CD4-positive, alpha-beta T cell treated with Interleukin-4 for 1 hour (primary cell): Measurements from ENCODE around the gene NOC4L.
"Not testable (repeated sequence)": the region's sequence is repeated elsewhere in the genome, so short reads cannot be mapped to it uniquely, and the experiment has no call there.

Experiments
- DNase-seq, 2 donors: peaks; one replicate each; pipeline ENCODE4 v3.0.0-alpha.2; 2020 to 2022

NOC4L gene

DNA sequence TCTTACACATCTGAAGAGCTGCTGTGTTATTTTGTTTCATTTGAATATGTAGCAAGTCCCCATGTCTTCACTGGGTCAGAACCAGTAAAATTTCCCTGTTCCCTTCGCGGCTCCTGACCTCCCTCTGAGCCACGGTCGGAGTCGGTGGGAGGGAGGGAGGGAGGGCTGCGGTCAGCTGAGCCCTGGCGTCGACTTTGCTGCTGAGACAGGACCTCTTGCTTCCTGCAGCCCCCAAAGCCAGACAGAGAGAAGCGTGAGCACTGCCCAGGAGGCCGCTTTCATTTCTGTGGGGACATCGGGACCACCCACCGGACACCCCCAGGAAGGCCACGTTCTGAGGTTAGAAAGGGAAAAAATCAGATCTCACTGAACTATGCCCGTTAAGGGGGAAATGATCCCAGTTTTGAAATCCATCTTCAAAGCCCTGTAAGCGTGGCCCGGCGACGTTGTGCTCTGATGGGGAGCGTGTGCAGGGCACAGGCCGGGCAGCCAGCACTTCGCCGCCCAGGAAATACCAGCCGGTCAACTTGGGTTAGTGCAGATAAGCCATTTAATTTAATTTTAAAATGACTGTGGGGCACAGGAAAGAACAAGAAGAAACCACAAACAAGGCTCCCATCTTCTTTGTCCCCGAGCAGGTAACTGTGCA is 42.1 kb downstream of the NOC4L start:
- DNase-seq: no peak

DNA sequence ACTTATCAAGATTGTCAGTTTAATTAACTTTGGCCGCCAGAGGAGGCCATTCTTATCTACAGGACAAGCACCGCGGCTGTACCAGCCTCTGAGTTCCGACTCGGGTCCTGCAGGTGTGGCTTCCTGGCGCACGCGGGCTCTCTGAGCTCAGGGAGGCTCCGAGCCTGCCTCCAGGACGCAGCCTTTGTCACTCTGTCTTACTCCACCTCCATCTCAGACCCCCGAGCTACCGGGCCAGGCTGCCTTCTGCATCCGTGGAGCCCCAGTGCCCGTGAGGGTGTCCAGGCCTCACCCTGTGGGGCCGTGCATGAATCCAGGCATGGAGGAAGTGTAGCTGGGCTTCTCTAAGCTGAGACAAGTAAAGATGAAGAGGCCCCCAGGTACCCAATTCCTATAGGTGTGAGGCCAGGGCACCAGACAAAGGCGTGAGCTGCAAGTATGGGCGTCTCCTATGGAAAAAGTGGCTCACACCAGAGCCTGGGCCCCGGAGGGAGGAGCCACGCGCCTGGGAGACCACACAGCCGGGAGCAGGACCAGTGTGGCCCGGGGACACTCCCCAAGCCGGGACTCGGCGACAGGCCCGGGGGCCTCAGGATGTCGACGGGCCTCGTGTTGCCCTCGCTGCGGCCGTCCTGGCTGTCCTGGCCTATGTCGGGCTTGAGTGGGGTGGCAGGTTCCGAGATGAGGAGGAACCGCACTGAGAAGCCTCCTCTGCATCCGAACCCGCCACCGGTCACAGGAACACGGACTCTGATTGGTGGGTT is 42.8 kb downstream of the NOC4L start:
- peak in 1 of 2 donors; percentile 19 for DNase-seq

DNA sequence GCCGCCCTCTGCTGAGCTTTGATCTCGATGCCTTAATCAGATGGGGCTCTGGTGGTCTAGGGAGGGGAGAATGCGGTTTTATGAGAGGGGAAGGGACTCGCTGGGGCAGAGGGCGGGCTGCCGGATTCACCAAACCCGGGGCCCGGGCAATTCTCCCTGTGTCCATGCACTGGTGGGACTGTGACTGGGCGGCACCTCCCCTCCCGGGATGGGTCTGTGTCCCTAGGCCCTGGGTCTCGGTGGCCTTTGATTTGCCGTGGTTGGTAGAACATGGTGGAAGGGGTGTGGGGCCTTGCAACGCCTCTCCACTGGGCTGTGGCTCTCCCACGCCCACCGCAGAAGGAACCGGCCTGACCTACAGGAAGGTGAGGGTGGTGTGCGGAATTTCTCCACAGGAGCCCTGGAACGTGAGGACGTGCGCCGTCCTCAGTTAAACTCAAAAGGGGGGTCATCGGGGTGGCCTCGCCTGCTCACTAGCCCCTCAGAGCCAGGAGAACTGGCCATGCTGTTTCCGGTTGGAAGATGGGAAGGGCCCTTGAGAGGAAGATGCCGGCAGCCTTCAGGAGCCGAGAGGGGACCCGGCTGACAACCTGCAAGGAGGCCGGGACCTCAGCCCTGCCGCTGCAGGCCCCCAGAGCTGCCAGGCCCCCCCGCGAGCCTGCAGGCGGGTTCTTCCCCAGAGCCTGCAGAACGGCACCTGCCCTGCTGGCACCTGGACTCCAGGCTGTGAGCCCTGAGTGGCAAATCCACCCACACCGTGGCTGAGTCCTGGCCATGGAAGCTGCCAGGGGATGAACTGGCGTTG is 43.6 kb downstream of the NOC4L start:
- no peak for DNase-seq

DNA sequence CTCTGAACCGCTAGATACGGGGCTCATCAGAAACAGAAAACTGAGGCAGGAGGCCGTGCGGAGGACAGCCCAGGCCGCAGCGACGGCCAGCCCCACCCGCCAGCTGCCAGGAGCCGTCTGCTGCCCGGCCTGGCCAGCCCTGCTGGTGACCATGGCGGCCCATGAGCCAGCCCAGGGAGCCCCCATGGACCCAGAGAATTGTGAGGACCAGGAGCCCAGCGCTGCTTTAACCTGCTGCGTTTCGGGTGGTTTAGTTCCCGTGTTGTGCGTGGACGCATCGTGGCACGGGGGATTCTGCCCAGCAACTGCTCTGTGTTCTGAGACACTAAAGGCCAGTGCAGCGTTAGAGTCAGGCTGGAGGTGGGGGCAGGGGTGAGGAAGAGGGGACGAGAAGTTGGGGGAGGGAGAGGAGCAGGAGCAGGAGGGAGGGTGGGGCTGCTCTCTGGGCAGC is 44.2 kb downstream of the NOC4L start:
- no peak for DNase-seq

DNA sequence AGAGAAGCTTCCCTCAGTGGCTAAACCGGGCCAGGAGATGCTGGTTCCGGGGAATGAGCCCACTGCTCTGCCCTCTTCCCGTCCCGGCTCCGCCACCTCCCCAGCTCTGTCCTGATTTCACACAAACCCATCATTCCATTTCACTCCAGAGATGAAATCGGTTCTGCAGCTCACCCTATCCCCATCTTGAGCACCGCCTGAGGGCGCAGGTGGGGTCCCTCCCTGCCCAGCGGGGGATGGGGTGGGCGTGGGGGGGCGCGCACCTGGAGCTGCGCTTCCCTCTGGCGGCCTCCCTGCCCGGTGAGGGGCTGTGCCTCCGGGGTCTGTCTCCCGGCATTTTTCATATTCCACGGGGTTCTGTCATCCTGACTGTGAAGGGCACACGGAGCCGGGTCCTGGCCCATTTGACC is 44.7 kb downstream of the NOC4L start:
- no peak for DNase-seq

DNA sequence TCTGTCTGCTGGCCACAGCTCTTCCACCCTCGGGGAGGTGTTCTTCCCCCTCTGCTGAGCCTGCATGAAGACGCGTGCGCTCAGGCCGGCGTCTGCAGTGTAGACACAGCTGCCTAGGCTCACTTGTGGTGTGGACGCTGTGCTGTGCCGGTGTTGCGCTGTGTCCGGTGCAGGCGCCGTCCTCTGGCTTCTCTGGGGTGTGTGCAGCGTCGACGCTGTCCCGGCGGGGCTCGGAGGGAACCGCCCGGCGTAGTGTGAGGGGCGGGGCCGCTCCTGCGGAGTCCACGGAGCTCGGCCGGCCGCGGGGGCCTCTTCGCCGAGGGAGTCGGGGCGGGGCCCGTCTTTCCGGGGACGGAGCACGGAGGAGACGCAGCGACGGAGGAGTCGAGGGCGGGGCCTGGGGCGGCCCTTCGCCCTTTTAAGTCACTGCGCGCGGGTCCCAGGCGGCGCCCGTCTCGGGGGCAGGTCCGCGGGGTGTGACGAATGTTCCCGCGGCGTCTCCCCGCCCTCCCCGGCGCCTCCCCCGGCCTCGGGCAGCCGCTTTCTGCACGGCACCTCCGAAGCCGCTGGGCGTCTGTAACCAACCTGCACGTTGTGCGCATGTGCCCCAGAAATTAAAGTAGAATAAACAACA is 45.2 kb downstream of the NOC4L start:
- DNase-seq: peak; percentile 95 to 96

DNA sequence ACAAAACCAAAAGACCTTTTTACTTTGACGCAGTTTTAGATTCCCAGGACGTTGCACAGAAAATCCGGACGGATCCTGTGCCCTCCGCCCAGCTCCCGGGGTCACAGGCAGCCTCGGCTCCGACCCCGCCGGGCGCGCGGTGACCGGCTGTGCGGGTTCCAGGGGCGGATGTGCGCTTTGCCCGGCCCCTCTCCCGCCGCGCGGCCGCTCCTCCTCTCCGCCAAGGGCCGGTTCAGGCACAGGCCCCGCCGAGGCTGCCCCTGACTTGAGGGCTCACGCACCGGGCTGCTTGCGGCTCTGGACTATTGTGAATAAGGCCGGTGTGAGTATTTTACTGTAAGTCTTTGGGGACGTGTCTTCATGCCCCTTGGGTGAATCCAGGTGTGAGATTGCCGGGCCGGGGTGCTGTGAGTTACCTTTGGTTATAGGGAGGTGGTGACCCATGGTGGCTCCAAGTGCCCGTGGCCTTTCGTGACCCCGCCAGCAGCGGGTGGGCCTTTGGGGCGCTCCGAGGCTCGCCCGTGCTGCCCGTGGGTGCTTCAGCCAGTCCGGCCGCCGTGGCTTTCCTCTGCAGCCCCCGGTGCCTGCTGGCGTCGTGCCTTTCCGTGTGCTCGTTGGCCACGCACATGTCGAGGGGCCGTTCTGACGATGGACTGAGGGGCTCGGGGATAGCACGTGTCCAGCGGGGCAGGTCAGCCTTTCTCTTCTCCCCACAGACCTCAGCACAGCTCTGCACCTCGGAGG is 45.9 kb downstream of the NOC4L start:
- DNase-seq: no peak

DNA sequence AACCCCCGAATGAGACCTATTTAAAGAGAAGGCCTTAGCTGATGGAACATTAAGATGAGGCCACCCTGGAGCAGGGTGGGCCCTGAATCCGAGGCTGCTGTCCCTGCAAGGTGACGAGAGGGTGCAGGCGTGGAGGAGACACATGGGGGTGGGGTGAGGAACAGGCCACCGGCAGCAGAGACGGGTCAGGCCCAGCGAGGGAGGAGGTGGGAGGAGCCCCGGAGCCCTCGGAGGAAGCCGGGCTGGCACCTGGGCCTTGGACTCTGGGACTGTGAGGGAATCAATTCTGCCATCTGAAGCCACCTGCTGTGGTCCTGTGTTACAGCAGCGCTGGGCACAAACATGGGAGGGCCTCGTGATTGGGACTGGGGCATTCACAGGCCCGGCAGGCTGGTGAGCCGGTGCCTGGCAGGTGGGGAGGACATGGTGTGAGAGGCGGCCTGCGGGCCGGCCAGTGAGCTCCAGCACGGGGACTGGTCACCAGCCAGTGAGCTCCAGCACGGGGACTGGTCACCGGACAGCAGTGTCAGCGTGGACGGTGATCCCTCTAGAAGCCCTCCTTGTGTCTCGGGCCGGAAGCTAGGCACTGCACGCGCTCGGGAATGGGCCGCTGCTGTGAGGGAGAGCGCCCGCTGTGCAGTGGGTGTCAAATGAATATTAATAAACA is 46.7 kb downstream of the NOC4L start:
- DNase-seq: no peak

DNA sequence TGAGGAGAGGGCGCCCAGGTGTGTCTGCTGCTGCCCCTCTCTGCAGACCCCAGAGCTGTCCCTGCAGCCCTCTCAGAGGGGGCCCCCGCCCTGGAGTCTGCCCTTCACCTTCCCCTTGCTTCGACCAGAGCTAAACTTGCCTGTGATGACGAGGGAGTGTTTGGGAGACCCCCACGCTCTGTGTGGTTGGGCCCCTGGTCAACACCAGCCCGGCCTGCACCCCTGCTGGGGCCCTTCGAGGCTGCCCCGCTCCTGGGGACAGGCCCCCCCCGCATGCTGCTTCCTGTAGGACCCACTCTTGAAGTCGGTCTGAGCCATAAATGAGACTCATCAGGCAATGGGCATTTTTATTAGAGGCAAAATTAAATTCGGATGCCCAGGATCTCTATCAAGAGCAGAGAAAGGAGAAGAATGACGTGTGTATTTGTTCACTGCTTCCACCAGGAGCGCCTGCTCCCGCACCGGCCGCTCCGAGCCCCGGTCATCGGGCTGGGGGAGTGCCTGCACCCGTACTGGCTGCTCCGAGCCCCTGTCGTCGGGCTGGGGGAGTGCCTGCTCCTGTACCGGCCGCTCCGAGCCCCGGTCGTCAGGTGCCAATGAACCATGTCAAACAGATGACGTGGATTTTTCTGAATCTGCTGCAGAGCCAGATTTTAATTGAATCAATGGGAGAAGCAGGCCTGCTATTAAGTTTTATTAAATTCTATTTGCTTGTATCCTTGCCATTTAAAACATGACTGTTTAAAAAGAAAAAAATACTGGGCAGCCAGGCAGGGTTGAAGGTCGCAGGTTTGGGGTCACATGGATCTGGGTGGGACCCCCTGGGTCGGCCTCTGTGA is 47.7 kb downstream of the NOC4L start:
- DNase-seq: no peak

DNA sequence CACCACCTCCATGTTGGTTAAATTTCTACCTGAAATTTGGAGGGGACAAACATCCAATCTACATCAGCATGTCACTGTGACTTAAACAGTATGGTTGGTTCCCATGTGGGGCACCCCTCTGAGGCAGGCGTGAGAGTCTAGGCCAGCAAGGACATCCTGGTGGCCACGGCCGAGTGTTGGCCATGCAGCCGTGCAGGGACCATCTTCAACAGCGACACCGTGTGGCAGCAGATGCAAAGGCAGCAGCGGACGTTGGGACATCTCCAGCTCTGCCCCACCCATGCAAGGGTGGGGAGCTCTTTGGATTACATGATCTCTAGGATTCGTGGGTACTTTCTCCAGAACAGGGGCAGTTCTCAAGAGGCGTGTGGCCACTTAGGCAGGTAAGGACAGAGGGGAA is 49.8 kb downstream of the NOC4L start:
- DNase-seq: no peak

DNA sequence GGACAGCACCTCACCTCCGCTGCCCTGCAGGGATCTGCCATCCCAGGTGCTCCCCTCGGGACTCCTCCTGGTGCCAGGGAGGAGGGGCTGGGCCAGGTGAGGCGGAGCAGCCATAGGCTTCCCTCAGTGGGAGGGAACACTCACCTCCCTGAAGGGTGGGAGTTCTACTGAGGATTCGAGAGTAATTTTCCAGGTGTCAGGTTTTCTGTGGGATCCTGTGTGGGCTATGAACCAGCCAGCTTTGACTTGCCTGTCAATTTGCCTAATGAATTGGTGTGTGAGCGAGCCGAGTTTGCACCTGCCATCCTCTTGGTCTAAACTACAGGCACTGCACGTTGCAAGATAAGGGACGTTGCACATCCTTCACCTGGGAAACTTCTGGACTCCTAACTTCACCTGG is 50.3 kb downstream of the NOC4L start:
- DNase-seq: no peak

DNA sequence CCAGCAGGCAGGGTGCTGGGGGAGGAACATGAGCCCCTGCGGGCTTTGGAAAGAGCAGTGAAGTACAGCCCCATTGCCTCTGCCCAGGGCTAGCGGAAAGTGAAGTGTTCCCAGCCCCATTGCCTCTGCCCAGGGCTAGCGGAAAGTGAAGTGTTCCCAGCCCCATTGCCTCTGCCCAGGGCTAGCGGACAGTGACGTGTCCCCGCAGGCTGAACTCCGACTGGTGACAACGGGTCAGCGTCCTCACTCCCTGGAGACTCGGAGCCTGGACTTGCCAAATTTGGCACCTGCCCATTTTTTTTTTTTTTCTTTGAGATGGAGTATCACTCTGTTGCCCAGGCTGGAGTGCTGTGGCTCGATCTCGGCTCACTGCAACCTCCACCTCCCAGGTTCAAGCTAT is 51.0 kb downstream of the NOC4L start:
- not testable (repeated sequence) for DNase-seq

DNA sequence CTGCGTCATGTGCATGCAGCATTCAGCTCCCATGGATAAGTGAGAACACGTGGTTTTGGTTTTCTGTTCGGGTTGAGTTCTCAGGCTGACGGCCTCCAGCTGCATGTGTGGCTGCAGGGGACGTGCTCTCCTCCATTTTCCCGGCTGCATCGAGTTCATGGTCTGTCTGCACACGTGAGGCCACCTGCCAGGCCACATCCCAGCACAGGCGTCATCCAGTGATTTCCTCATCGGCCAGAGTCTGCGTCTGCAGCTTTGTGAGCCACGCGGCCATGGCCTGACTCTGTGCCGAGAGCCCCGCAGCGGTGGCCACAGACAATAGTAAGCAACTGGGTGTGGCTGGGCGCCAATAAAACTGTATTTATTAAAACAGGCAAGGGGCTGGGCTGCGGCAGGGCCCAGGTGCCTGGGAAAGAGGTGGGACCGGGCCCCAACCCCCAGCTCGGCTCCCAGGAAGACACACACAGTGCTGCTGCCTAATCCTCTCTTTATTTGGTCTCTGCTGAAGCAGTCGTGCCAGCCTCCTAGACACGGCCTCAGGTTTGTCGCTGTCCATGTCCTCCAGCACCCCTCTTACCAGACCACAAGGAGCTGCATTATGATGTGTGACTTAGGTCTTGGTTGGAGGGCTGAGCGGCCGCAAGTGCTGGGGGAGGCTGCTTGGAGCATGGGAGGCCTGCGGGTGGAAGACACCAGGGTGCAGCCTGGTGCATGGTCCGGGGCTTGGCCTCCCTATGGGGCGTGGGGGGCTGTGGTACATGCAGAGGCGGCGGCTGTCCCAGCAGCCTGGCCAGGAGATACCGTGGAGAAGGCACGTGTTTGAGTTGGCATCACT is 52.0 kb downstream of the NOC4L start:
- DNase-seq: no peak

DNA sequence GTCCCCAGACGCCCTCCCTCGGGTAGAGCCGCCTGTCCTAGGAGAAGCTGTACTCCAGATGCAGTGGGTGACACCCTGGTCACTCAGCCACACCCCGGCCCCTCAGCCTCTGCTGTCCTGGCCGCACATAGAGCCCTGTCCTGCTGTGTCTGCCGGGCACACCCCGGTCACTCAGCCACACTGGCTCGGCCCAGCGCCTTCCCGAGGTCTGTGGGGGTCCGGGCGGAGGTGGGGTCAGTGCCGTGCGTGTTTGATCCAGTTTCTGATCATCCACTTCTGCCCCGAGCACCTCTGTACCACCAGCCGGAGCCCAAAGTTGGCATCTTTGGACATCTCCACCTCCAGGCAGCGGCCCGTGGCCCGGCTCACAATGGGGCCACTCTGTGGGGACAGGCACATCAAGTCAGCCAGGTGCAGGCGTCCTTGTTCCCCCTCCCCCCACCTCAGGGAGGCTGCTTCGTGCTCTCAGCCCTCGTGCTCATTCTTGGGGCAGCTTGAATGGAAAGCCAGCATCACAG is 52.7 kb downstream of the NOC4L start:
- DNase-seq: no peak

DNA sequence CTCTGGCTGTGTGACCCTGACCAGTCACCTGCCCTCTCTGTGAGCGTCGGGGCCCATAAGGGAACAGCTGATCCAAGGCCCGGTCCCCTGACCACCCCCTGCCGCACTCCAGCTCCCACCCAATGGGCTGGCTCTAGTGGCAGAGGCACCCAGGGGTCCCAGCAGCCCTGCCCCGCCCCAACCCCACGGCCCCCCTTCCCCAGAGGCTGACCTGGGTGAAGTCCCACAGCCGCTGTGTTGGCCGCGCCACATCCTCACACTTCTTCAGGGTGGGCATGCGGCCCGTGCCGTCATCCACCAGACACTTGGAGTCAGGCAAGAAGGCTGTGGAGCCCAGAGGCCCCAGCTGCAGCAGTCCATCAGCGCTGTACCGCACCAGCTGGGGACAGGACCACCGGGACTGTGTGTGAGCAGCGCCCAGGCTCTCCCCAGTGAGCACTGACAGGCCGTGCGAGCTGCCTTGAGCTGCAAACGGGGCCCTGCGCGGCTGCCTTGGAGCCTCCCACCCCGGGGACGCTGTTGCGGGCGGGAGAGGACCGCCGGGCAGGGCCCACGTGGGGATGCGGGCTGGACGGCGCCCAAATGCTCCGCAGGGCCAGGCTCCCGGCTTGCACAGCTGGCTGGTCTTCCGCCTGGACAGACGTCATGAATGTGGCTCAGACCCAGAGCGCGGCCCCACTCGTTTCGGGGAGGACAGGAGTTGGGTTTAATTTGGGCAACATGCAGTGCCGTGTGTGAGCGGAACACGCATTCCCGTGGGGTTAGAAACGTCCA is 53.5 kb downstream of the NOC4L start:
- DNase-seq: no peak

DNA sequence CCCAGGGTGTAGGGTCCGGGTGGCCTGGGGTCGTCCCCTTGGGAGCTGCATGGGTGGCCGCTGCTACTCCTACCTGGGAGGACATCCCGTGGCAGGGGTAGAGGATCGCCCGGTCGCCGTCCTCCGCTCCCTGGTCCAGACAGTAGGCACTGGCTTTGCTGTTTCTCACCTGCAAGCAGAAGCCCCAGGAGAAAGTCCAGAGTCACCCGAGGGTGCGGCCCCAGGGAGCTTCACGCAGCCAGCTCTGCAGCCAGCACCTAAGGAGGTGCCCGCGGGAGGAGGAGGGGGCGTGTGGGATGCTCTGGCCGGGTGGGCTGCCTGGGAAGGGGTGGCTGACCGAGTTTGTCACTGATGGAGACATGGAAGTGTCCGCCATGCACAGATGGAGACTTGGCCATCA is 54.8 kb downstream of the NOC4L start:
- DNase-seq: no peak

DNA sequence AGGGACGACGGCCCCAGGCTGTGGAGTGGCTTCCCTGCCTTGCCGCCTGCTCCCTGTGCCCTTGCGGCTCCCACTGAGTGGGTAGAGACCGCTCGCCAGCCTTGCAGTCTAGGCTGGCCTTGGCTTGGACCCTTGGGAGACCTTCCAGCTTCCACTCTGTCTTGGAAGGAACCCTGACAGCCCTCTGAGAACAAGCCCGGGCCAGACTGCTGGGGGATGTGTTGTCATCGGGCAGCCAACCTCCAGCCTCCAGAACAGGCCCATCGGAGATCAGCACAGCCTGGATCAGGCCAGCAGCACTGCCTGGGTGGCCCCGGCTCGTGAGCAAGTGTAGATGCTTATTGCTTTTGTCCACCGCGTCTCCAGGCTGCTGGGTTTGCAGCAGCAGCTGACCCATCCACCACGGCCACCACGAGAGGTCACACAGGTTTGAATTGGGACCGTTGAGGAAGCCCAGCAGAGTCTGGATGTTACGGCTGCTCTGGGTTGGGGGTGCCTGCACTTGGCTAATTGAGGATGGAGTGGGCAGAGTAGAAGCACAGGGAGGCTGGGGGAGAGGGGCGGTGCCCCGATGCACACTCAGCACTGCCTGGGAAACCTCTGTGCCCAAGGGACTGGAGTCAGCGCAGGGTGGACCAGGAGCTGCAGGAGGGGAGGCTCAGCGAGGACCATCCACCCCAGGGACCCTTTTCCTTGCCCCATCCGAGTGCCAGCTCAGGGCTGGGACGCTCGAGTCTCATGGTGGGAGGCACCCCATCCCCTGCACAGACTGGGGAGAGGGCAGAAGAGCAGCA is 55.5 kb downstream of the NOC4L start:
- DNase-seq: no peak

DNA sequence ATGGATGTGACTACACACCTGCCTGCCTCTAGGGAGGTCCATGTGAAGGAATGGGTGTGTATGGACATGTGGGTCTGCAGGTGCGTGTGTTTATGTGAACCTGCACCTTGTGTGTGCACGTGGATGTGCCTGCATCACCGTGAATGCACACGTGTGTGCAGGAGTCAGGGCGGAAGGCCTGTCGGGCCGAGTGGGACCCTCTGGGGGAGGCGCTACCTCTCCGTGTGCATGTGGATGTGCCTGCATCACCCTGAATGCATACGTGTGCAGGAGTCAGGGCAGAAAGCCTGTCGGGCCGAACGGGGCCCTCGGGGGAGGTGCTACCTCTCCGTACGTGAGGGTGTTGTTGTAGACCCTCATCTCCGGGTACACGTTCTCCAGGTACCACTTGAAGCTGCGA is 56.5 kb downstream of the NOC4L start:
- no peak for DNase-seq
